GM21381 (cell line): ENCODE results near the gene RUFY1.

Experiments
- ATAC-seq: cut with Tn5 transposase; IDR thresholded peaks from one replicate; pipeline ENCODE4 v1.9.1; 2021; ENCODE audit warnings: mild to moderate bottlenecking, moderate library complexity; ENCODE audit not compliant: unreplicated experiment

Gene RUFY1

GRCh38 chr5:179601871-179602625 lies 51.7 kb downstream of the RUFY1 start:
- no peak for ATAC-seq

GRCh38 chr5:179603308-179603707 lies 53.0 kb downstream of the RUFY1 start:
- ATAC-seq, result no peak

GRCh38 chr5:179605026-179605833 lies 54.9 kb downstream of the RUFY1 start:
- no peak for ATAC-seq

- no peak for ATAC-seq
Measured at GRCh38 chr5:179606071-179606909, 55.9 kb downstream of the RUFY1 start.

DNA sequence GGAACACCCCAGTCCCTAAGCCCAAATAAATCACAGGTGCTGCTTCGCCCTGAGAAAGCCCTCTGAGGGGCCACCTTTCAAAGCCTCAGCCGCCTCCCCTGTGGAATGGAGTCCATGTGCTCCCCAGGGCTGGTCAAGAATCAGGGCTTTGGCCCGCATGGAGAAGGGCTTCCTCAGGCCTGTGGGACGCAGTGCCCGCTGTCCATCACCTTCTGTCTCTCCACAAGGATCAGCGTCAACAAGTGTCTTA lies 56.5 kb downstream of the RUFY1 start:
- no peak for ATAC-seq

DNA sequence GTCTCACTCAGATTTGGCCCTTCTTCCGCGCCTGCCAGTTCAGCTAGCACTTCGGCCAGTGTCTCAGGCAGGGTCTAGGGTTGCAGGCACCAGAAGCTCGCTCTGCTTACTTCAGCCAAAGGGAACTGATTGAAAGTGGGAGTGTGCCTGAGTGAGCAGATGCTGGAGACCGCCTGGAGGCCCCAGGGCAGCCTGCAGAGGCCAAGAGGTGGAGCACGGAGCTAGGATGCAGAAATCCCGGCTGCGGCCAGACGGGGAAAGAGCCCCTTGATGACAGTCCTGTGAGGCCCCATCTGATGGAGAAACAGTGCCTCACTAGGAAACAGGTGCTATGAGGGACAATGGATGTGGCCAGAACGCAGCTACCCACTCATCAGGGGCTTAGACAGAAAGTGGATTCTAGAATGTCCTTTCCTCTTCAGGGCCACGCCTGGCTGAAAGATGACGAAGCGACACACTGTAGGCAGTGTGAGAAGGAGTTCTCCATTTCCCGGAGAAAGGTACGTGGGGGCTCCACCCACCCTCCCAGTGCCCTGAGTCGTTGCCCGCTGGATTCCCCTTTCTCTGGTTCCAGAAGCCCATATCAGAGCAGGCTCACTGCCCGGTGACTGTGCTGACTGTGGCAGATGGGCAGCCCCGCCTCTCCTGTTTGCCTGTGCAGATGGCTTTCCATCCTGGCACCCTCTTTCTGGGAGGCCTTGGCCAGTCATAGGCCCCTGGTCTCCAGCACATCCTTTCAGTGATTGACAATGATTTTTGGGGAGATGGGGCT lies 57.0 kb downstream of the RUFY1 start:
- ATAC-seq, result no peak

DNA sequence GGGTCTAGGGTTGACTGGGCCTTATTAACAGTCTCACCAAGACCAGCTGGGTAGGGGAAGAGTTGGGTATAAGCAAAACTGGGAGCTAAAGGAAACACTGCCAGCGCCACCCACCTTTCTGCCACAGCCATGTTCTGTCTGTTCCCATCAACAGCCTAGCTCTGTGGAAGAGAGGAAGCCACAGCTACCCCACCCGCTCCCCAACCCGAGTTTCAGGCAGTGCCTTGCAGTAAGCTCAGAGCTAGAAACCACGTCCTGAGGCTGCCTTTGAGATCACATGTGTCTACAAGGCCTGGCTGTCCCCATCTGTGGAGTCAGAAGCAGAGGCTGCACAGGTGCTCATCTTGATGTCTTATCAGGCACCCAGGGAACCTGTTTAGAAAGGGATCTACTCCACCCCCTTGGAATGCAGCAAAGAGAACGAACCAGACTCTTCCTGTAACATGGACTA lies 57.8 kb downstream of the RUFY1 start:
- ATAC-seq, result no peak

DNA sequence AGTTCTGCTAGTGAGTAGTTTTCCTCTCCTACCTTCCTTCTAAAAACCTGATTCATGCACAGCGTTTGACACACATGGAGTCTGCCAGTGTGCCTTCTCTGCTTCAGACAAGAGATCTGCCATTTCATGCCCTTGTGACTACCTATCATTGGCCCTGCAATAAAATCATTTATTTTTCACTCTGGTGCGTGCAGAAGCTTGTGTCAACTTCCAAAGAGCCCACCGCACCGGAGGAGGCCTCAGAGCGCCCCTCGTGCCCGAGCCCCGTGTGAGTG lies 59.4 kb downstream of the RUFY1 start:
- no peak for ATAC-seq

- ATAC-seq, result no peak
Measured at GRCh38 chr5:179610109-179610902, 60.0 kb downstream of the RUFY1 start.

DNA sequence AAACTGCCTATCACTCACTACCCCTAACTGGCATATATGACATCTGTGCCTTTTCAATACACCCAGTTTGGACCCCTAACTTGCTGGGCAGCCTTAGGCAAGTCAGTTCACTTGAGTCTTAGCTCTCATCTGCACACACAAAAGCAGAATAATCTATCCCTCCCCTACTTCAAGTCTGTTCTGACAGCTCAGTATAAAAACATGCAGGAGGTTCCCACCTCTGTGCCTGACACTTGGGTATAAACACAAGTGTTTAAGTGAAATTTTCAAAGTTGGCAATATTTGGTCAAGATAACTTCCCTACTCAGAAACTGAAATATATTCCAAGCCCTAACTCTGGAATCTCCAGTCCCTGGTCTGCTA lies 60.5 kb downstream of the RUFY1 start:
- ATAC-seq, result no peak

- ATAC-seq, result no peak
Measured at GRCh38 chr5:179612577-179613459, 62.5 kb downstream of the RUFY1 start.

- ATAC-seq, result no peak
Measured at GRCh38 chr5:179613460-179614071, 63.2 kb downstream of the RUFY1 start.

GRCh38 chr5:179614745-179615144 lies 64.4 kb downstream of the RUFY1 start:
- no peak for ATAC-seq

DNA sequence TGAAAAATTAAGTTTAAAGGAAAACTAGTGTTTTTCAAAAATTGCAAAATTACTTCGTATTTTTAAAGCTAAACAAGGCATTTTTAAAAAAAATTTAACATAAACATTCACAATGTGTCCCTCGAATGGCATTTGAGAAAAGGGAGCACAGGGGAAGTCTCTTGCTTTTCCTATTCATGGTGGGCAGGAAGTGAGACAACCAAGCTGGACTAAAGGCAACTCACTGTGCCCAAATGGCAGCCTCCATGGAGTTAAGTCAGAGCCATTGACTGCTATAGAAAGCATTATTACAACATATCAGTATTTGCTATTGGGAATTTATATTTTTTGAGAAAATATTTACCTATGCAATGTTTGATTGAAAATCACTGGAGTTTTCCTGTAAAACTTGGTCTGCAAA lies 64.8 kb downstream of the RUFY1 start:
- no peak for ATAC-seq

- no peak for ATAC-seq
Measured at GRCh38 chr5:179616002-179616594, 65.7 kb downstream of the RUFY1 start.

DNA sequence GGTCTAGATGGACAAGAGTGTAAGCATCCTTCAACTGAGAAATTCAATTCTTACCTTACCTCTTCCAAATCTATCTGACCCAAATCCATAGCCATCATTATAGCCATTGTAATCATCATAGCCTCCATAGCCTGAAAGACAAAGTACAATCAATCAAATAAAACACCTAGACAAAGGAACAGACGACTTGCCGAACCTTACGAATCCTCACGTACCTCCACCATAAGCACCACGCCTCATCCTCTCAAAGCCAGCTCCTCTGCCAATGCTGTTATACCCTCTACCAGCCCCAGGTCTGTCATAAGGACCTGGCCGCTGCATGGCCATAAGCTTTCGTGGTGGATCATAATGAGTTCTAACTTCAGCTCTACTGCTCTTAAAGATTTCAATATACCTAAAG lies 67.6 kb downstream of the RUFY1 start:
- no peak for ATAC-seq

DNA sequence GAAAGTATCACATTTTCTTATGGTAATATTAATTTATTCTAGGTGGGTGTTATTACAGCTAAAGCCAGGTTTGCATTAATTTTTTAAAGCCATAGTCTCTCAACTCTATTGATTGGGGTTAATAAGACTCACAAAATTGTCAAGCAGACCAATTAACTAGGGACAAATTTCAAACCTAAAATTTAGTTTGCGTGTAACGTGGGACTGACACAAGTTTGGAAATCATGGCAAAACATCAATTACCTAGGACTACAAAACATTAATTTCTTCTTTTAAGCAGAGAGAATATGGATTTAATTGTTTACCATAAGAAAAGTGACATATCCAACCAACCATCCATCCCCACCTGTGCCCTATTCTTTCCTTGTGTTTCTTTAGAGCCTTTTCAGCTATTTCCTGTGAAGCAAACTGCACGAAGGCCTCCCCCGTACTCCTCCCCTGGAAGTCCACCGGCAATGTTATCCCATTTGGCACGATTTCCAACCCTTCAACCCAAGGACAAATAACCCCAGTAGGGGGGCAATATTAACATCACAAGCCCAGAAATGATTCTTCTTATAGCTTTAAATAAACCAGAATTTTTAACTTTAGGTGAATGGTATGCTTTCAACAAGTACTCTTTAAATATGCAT lies 68.7 kb downstream of the RUFY1 start:
- no peak for ATAC-seq

GRCh38 chr5:179619776-179620175 lies 69.4 kb downstream of the RUFY1 start:
- no peak for ATAC-seq
